GM19452 (cell line): ENCODE data around the gene WDR91.
"Not testable (repeated sequence)": the region's sequence is repeated elsewhere in the genome, so short reads cannot be mapped to it uniquely, and the experiment has no call there.

Source experiments
- ATAC-seq: cut with Tn5 transposase; IDR thresholded peaks from one replicate; pipeline ENCODE4 v1.9.1; 2021; ENCODE audit not compliant: unreplicated experiment

WDR91 gene

GRCh38 chr7:135181261-135181928 is 29.9 kb downstream of the WDR91 start:
- ATAC-seq, result no peak

- no peak for ATAC-seq
Observed at GRCh38 chr7:135180122-135180521, 31.2 kb downstream of the WDR91 start.

GRCh38 chr7:135179321-135179925 is 31.9 kb downstream of the WDR91 start:
- no peak for ATAC-seq

DNA sequence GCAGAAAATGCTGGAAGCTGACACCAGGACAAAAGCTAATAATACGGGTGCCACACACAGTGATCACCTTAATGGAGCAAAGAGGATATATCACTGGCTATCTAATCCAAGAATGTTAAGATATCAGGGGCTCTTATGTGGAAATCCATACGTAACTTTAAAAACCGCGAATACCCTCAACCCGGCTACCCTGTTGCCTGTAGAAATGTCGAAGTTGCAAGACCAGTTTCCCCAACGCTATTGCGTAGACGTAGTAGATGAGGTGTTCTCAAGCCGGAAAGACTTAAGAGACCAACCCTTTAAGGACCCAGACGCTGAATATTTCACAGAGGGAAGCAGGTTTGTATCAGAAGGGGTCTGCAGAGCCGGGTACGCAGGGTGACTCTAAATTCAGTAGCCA is 33.0 kb downstream of the WDR91 start:
- ATAC-seq, result no peak

GRCh38 chr7:135177028-135177696 is 34.2 kb downstream of the WDR91 start:
- ATAC-seq, result no peak

- no peak for ATAC-seq
Observed at GRCh38 chr7:135175931-135176330, 35.4 kb downstream of the WDR91 start.

GRCh38 chr7:135174941-135175340 is 36.4 kb downstream of the WDR91 start:
- no peak for ATAC-seq

GRCh38 chr7:135173916-135174315 is 37.4 kb downstream of the WDR91 start:
- ATAC-seq, result not testable (repeated sequence)

DNA sequence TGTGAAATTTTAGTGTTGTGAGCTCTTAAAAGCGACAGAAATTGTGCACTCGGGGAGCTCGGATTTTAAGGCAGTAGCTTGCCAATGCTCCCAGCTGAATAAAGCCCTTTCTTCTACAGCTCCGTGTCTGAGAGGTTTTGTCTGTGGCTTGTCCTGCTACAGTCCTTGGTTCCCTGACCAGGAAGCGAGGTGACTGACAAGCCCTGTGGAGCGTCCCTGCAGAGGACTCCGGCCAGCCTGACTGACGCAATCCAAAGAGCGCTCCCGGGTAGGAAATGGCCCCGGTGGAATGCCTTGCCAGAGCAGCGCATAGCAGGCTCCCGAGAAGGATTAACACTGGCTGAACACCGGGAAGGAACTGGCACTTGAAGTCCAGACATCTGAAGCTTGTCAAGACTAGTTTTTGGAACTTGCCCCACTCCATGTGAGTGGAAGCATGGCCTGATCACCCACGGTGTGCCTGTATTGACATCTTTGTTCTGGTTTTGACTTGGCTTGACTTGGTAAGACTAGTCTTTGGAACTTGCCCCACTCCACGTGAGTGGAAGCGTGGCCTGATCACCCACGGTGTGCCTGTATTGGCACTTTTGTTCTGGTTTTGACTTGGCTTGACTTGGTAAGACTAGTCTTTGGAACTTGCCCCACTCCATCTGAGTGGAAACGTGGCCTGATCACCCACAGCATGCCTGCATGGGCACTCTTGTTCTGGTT is 39.6 kb downstream of the WDR91 start:
- ATAC-seq, result not testable (repeated sequence)

- peak; percentile 37 for ATAC-seq
Observed at GRCh38 chr7:135170998-135171481, 40.3 kb downstream of the WDR91 start.

GRCh38 chr7:135170274-135170997 is 40.9 kb downstream of the WDR91 start, which contains the start of gene CYREN:
CYREN (minus strand) TSS chr7:135170707; CDS start chr7:135168922, 1,785 bp downstream.
- ATAC-seq, result peak; percentile 70

DNA sequence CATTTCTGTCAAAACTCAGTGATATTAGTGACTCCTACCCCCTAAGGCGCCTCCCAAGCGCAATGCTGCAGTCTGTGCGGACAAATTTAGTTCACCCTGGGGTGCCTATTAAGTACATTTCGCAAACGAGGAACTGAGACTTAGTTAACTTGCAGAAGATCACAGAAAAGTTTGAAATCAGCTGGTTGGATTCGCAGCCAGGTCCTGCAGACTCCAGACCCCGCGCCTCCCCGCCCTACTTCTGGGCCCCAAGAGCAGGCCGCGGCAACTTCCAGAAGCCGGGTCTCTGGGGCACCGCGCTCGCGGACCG is 41.4 kb downstream of the WDR91 start:
- ATAC-seq, result peak; percentile 4

DNA sequence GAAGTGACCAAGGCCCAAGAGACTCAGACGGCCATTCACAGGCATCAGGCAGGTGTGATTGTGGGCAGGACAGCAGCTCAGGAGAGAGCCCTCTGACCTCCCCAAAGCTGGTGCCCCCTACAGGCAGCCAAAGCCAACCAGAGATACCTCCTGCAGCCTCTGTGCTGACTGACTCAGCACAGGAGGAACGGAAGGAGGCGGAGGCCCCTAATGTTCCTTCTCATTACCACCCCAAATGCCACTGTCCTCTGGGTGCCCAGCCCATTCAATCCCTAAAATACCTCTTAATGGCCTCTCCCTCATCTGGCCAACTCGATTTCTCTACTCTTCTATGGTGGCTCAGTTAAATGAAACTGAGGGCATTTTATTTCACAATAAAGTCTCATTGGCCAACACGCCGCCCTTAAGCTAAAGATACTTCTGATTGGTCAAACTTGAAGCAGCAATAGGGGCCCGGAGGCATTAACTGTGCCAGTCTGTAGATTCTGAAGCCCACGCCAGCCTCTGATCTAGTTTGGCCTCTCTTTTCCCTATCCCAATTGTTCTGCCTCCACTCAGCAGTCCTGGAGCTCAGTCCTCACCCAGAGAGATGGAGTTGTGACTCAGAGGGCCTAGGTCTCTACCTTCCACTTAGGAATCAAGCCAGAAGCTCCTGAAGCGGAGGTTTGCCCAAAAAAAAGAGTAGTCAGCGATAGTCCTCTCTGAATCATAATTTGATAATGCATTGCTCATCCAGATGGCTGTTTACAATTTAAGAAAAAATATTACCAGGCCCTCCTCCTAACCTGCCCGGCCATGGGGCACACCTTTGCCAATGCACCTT is 42.0 kb downstream of the WDR91 start:
- ATAC-seq, result peak; percentile 35

DNA sequence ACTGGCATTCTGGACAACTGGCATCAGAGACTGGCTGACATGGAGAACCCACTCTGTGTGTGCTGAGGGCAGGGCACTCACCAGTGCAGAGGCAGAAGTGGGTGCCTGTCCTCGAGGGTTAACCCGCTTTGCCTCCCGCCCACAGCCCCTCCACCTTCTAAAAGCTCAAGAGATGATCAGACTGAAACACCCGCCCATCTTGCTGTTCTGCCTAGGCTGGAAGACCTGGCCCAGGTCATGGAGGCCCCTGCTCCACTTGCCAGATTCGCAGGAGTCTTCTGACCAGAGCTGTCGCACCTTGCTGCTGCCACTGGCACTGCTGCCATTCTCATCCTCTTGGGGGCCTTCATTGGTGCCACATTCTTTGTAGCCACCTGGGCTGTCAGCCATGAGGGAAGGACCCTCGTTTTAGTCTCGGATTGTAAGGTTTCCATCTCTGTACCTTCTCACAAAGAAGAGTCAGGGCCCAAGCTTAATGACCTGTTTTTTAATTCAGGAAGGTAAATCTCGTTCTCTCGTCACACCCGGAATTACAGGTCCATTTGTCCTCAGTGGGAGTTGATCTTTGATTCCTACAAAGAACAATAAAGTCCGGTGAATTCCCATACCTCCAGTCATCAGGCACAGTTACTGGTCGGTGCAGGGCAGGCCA is 42.7 kb downstream of the WDR91 start:
- ATAC-seq, result no peak

GRCh38 chr7:135168001-135168400 is 43.3 kb downstream of the WDR91 start:
- no peak for ATAC-seq

GRCh38 chr7:135167365-135167917 is 43.9 kb downstream of the WDR91 start:
- ATAC-seq, result no peak

DNA sequence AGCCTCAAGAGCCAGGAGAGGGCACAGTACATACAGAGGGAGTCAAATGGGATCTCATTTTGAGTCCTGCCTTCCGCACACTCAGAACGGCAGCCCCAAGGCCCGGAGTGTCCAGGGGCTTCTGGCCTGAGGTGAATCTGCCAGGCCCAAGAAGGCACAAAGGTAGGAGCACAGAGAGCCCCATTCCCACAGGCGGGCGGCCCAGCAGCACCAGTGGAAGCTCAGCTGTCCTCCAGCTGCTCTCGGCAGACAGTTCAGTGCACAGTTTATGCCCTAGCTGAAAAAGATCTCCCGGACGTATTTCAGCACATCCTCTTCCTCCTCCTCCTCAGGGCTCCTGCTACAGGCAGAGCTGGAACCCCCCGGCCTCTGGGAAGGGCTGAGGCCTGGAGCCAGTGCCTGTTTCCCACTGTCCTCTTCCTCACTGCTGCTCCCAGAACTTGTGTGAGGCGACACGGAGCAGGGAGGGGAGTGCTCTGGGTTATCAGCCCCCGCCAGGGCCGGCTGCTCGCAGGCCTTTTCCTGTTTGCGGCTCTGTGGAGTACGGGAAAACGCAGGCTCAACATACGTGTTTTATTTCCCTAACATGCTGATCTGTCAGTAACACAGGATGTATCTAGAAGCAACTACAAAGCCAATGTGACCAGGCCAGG is 44.9 kb downstream of the WDR91 start:
- no peak for ATAC-seq

- no peak for ATAC-seq
Observed at GRCh38 chr7:135165862-135166261, 45.5 kb downstream of the WDR91 start.
